ENCODE data around the gene DOCK11. TPM values are rescaled to one million over a fixed set of nuclear protein-coding genes. Genes with fewer than 3 reads are reported as not detected.
"Not testable (repeated sequence)": the region's sequence is repeated elsewhere in the genome, so short reads cannot be mapped to it uniquely, and the experiment has no call there.

Gene DOCK11
- total RNA-seq, 2 donors from 2014 or later, result 3.1 to 3.4 TPM

- Mint-ChIP-seq H3K27ac (no peak overlapping the region), H3K27me3 (ENCODE audit: insufficient read depth) (no peaks in the 10 kb centered on the region), H3K4me1 (peaks cover 4% of the 10 kb centered on the region), H3K36me3 (ENCODE audit: low read depth) (peaks cover 3% of the 10 kb centered on the region), H3K4me3 (no peak overlapping the region), H3K9me3 (peaks cover 35% of the 10 kb centered on the region)
- Histone ChIP-seq H3K4me3 (ENCODE audit: low read length) (no peak overlapping the region), H3K36me3 (ENCODE audit: control insufficient read depth, insufficient read depth, low read length) (peaks cover under 1% of the 10 kb centered on the region), H3K4me1 (ENCODE audit: control insufficient read depth, insufficient read depth, low read length) (no peaks in the 10 kb centered on the region), H3K9ac (ENCODE audit: extremely low read depth, low read length, poor library complexity, severe bottlenecking) (no peak overlapping the region), H3K9me3 (ENCODE audit: control insufficient read depth, low read length) (no peaks in the 10 kb centered on the region), H3K27me3 (ENCODE audit: control insufficient read depth, insufficient read depth, low read length, poor library complexity, severe bottlenecking) (no peaks in the 10 kb centered on the region), H3K27ac (ENCODE audit: low read depth, low read length) (no peak overlapping the region)
- DNase-seq, result no peak
- TF ChIP-seq CTCF (conservative IDR thresholded peaks at IDR 0.05), result peak; percentile 74
- WGBS, 2 experiments (ENCODE audit: insufficient coverage in 1 of 2, insufficient read length in 1 of 2), result 56% methylated on average over 4 of the region's 4 CpGs; no CpG with 5 or more reads in 1 of the 2 experiments
These were observed 36.1 kb upstream of the DOCK11 start for GRCh38 chrX:118459494-118459893.

GRCh38 chrX:118464501-118464900, 31.1 kb upstream of the DOCK11 start:
- Mint-ChIP-seq H3K27ac (no peak overlapping the region), H3K4me3 (no peak overlapping the region), H3K27me3 (ENCODE audit: insufficient read depth) (no peaks in the 10 kb centered on the region), H3K36me3 (ENCODE audit: low read depth) (no peaks in the 10 kb centered on the region), H3K9me3 (peaks cover 33% of the 10 kb centered on the region), H3K4me1 (no peaks in the 10 kb centered on the region)
- Histone ChIP-seq H3K27ac (ENCODE audit: low read depth, low read length) (no peak overlapping the region), H3K9ac (ENCODE audit: extremely low read depth, low read length, poor library complexity, severe bottlenecking) (no peak overlapping the region), H3K4me3 (ENCODE audit: low read length) (no peak overlapping the region), H3K27me3 (ENCODE audit: control insufficient read depth, insufficient read depth, low read length, poor library complexity, severe bottlenecking) (no peaks in the 10 kb centered on the region), H3K36me3 (ENCODE audit: control insufficient read depth, insufficient read depth, low read length) (no peaks in the 10 kb centered on the region), H3K9me3 (ENCODE audit: control insufficient read depth, low read length) (no peaks in the 10 kb centered on the region), H3K4me1 (ENCODE audit: control insufficient read depth, insufficient read depth, low read length) (no peaks in the 10 kb centered on the region)
- no peak for TF ChIP-seq CTCF (conservative IDR thresholded peaks at IDR 0.05)
- 91% methylated on average over 5 of the region's 6 CpGs; no CpG with 5 or more reads in 1 of the 2 experiments for WGBS, 2 experiments (ENCODE audit: insufficient coverage in 1 of 2, insufficient read length in 1 of 2)
- no peak for DNase-seq

- peaks cover 51% of the 10 kb centered on the region for H3K9me3 Mint-ChIP-seq
- Histone ChIP-seq H3K4me1 (ENCODE audit: control insufficient read depth, insufficient read depth, low read length) (no peaks in the 10 kb centered on the region), H3K36me3 (ENCODE audit: control insufficient read depth, insufficient read depth, low read length) (no peaks in the 10 kb centered on the region), H3K9ac (ENCODE audit: extremely low read depth, low read length, poor library complexity, severe bottlenecking) (no peak overlapping the region), H3K4me3 (ENCODE audit: low read length) (no peak overlapping the region), H3K27ac (ENCODE audit: low read depth, low read length) (no peak overlapping the region), H3K27me3 (ENCODE audit: control insufficient read depth, insufficient read depth, low read length, poor library complexity, severe bottlenecking) (no peaks in the 10 kb centered on the region), H3K9me3 (ENCODE audit: control insufficient read depth, low read length) (no peaks in the 10 kb centered on the region)
- TF ChIP-seq CTCF (conservative IDR thresholded peaks at IDR 0.05), result no peak
- H3K4me3 Mint-ChIP-seq, result no peak overlapping the region
- H3K36me3 Mint-ChIP-seq (ENCODE audit: low read depth), result no peaks in the 10 kb centered on the region
- no peak overlapping the region for H3K27ac Mint-ChIP-seq
- no peak for DNase-seq
- 90% methylated on average over 7 of the region's 7 CpGs; no CpG with 5 or more reads in 1 of the 2 experiments for WGBS, 2 experiments (ENCODE audit: insufficient coverage in 1 of 2, insufficient read length in 1 of 2)
- H3K4me1 Mint-ChIP-seq, result no peaks in the 10 kb centered on the region
- no peaks in the 10 kb centered on the region for H3K27me3 Mint-ChIP-seq (ENCODE audit: insufficient read depth)
These were observed 27.5 kb upstream of the DOCK11 start for GRCh38 chrX:118468122-118468521.

GRCh38 chrX:118470721-118471347, 24.8 kb upstream of the DOCK11 start:
- 89% methylated on average over 5 of the region's 5 CpGs; no CpG with 5 or more reads in 1 of the 2 experiments for WGBS, 2 experiments (ENCODE audit: insufficient coverage in 1 of 2, insufficient read length in 1 of 2)
- not testable (repeated sequence) for H3K4me1 Mint-ChIP-seq; H3K4me3 Mint-ChIP-seq; H3K9me3 ChIP-seq (ENCODE audit: control insufficient read depth, low read length); H3K4me3 ChIP-seq (ENCODE audit: low read length); DNase-seq; H3K27ac ChIP-seq (ENCODE audit: low read depth, low read length); H3K27me3 ChIP-seq (ENCODE audit: control insufficient read depth, insufficient read depth, low read length, poor library complexity, severe bottlenecking); H3K27me3 Mint-ChIP-seq (ENCODE audit: insufficient read depth); H3K9ac ChIP-seq (ENCODE audit: extremely low read depth, low read length, poor library complexity, severe bottlenecking); H3K36me3 Mint-ChIP-seq (ENCODE audit: low read depth); H3K27ac Mint-ChIP-seq; H3K4me1 ChIP-seq (ENCODE audit: control insufficient read depth, insufficient read depth, low read length); H3K36me3 ChIP-seq (ENCODE audit: control insufficient read depth, insufficient read depth, low read length)
- peaks cover 50% of the 10 kb centered on the region for H3K9me3 Mint-ChIP-seq
